Measurements from ENCODE around the gene B9D2.

- TF ChIP-seq POLR2A (IDR thresholded peaks at IDR 0.05; ENCODE audit: low read depth, low read length) (no peak), POLR2AphosphoS5 (IDR thresholded peaks at IDR 0.05; ENCODE audit: low read depth, low read length) (no peak), TAF1 (IDR thresholded peaks at IDR 0.05; ENCODE audit: borderline replicate concordance, low read depth, low read length) (no peak)
These were observed 22.5 kb upstream of the B9D2 start for GRCh38 chr19:41386442-41386841.
